H1 (cell line): Measurements from ENCODE around the gene PDE6B. TPM values are rescaled to one million over a fixed set of nuclear protein-coding genes. Genes with fewer than 3 reads are reported as not detected.

Source experiments
- BACH1 ChIP-seq: IDR thresholded peaks from 2 replicates; pipeline ENCODE4 v1.6.1; 2012; ENCODE audit warnings: low read length, improper control_type of control experiment
- BRCA1 ChIP-seq: IDR thresholded peaks from 2 replicates; pipeline ENCODE4 v1.6.1; 2012; ENCODE audit warnings: low read depth, low read length, improper control_type of control experiment
- CBX5 ChIP-seq: fragments of 300-800, 300-1000 bp; sonication (generic); IDR thresholded peaks from 2 replicates; pipeline ENCODE4 v1.7.1; 2016; ENCODE audit warnings: antibody characterized with exemption, low read length, low read depth
- CHD1 ChIP-seq: IDR thresholded peaks from 2 replicates; pipeline ENCODE4 v1.6.1; 2012; ENCODE audit warnings: low read depth, low read length, improper control_type of control experiment
- CTBP2 ChIP-seq: IDR thresholded peaks from 2 replicates; pipeline ENCODE4 v1.7.0; 2011; ENCODE audit warnings: borderline replicate concordance, mild to moderate bottlenecking, moderate library complexity, mixed read lengths, low read length; ENCODE audit not compliant: insufficient read depth, insufficient read length
- E2F6 ChIP-seq: IDR thresholded peaks from 2 replicates; pipeline ENCODE4 v1.6.1; 2012; ENCODE audit warnings: inconsistent platforms
- GTF2F1 ChIP-seq: IDR thresholded peaks from 2 replicates; pipeline ENCODE4 v1.6.1; 2012; ENCODE audit warnings: low read depth, low read length, improper control_type of control experiment, borderline replicate concordance
- KDM5A ChIP-seq: fragments of 200-600 bp; IDR thresholded peaks from 2 replicates; pipeline ENCODE4 v1.7.1; 2012; ENCODE audit warnings: mild to moderate bottlenecking, low read length, inconsistent platforms, mixed read lengths
- POLR2A ChIP-seq, 2 experiments: IDR thresholded peaks; 1 replicate in 1 of 2; 2 replicates in 1 of 2; pipeline ENCODE4 v1.6.1; 2011; ENCODE audit warnings: low read depth in 2 of 2, low read length in 2 of 2, mild to moderate bottlenecking in 2 of 2; ENCODE audit errors: control extremely low read depth in 1 of 2
- SIRT6 ChIP-seq: IDR thresholded peaks from one replicate; pipeline ENCODE4 v1.7.1; 2012; ENCODE audit warnings: low read length, inconsistent platforms
- YY1 ChIP-seq: IDR thresholded peaks from 2 replicates; pipeline ENCODE4 v1.6.1; 2011; ENCODE audit warnings: low read depth, mild to moderate bottlenecking, low read length
- polyA plus RNA-seq, 7 experiments: library from polyadenylated mRNA; depleted of rRNA in 3 of 7; stranded (reverse) in 5 of 7; unstranded in 2 of 7; fragments of >200 nt in 5 of 7; fragments of 200-250 nt in 2 of 7; gene quantifications; 1 replicate in 5 of 7; 2 replicates in 1 of 7; 4 replicates in 1 of 7; pipeline versions ENCODE4 v1.2.1 to v1.2.3, GENCODE V29; 2011 to 2013; ENCODE audit warnings: missing spikeins in 2 of 7, mixed read lengths in 2 of 7
- total RNA-seq: library from RNA; stranded (reverse); fragmentation: NEBNext Ultra II Directional; extraction: Animal tissue kit (Norgen Biotek cat#: 25700); gene quantifications from 2 replicates; pipeline ENCODE4 v1.2.1, GENCODE V29; 2021

PDE6B gene
- total and polyA plus RNA-seq, 2 of the 8 experiments (the other 6 are each of a cell fraction or from before 2014, with no cell fraction given): 4.1 to 8.4 TPM

- TF ChIP-seq KDM5A: no peak
- no peak for TF ChIP-seq E2F6
- TF ChIP-seq BRCA1: no peak
- no peak for TF ChIP-seq BACH1
- no peak for TF ChIP-seq CHD1
- no peak for TF ChIP-seq POLR2A (IDR thresholded peaks at IDR 0.05; ENCODE audit: control extremely low read depth in 1 of 2, low read depth in 2 of 2, low read length in 2 of 2)
- no peak for TF ChIP-seq SIRT6
- no peak for TF ChIP-seq CTBP2
- no peak for TF ChIP-seq GTF2F1
- TF ChIP-seq YY1: no peak
- TF ChIP-seq CBX5: no peak
Measured at GRCh38 chr4:681736-682451, 56.5 kb downstream of the PDE6B start (continued).
